H1 (cell line): ENCODE data around the gene SLC8A1. TPM values are rescaled to one million over a fixed set of nuclear protein-coding genes. Genes with fewer than 3 reads are reported as not detected.

Experiments
- KDM5A ChIP-seq: fragments of 200-600 bp; IDR thresholded peaks from 2 replicates; pipeline ENCODE4 v1.7.1; 2012; ENCODE audit warnings: mild to moderate bottlenecking, low read length, inconsistent platforms, mixed read lengths
- polyA plus RNA-seq, 7 experiments: library from polyadenylated mRNA; depleted of rRNA in 3 of 7; stranded (reverse) in 5 of 7; unstranded in 2 of 7; fragments of >200 nt in 5 of 7; fragments of 200-250 nt in 2 of 7; gene quantifications; 1 replicate in 5 of 7; 2 replicates in 1 of 7; 4 replicates in 1 of 7; pipeline versions ENCODE4 v1.2.1 to v1.2.3, GENCODE V29; 2011 to 2013; ENCODE audit warnings: missing spikeins in 2 of 7, mixed read lengths in 2 of 7
- total RNA-seq: library from RNA; stranded (reverse); fragmentation: NEBNext Ultra II Directional; extraction: Animal tissue kit (Norgen Biotek cat#: 25700); gene quantifications from 2 replicates; pipeline ENCODE4 v1.2.1, GENCODE V29; 2021
- TF ChIP-seq, protein P1 (sequence below): IDR thresholded peaks from 2 replicates; pipeline ENCODE4 v1.6.1; 2012; ENCODE audit warnings: low read length, inconsistent platforms

SLC8A1 gene
- total and polyA plus RNA-seq, 2 of the 8 experiments (the other 6 are each of a cell fraction or from before 2014, with no cell fraction given): 0.68 to 3.6 TPM

DNA sequence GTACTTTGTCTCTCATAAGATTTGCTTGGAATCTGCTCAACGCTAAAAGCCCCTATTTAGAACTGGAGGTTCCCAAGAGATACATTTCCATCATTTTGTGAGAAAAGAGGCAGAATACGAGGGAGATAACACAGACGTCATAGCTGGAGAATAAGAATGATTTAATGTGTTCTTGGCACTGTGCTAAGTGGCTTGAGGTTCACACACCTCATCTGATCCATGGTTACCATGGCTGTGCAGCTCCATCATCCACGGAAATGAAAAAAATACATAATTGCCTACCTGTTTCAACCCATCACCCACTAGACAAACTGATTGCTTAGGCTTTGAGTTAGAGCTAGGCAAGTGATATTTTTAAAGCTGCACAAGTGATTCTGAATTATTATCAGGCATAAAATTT is 227.6 kb downstream of the SLC8A1 start (continued):
- no peak for TF ChIP-seq KDM5A
- TF ChIP-seq, protein P1, sequence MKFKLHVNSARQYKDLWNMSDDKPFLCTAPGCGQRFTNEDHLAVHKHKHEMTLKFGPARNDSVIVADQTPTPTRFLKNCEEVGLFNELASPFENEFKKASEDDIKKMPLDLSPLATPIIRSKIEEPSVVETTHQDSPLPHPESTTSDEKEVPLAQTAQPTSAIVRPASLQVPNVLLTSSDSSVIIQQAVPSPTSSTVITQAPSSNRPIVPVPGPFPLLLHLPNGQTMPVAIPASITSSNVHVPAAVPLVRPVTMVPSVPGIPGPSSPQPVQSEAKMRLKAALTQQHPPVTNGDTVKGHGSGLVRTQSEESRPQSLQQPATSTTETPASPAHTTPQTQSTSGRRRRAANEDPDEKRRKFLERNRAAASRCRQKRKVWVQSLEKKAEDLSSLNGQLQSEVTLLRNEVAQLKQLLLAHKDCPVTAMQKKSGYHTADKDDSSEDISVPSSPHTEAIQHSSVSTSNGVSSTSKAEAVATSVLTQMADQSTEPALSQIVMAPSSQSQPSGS: no peak
